ENCODE measurements around the gene AIDA.

DNA sequence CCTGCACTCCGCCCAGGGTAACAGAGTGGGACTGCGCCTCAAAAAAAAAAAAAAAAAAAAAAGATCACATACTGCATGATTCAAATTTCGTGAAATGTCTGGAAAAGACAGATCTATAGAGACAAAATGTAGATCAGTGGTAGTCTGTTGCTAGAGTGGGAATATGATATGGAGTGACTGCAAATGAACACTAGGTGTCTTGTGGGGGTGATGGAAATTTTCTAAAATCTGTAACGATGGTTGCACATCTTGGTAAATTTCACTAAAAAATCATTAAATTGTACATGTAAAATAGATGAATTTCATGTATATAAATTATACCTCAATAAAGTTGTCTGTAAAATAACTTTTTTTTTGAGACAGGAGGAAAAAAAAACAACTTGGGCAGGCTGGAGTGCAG is 5.5 kb downstream of the AIDA start:
- TF ChIP-seq, protein P1, sequence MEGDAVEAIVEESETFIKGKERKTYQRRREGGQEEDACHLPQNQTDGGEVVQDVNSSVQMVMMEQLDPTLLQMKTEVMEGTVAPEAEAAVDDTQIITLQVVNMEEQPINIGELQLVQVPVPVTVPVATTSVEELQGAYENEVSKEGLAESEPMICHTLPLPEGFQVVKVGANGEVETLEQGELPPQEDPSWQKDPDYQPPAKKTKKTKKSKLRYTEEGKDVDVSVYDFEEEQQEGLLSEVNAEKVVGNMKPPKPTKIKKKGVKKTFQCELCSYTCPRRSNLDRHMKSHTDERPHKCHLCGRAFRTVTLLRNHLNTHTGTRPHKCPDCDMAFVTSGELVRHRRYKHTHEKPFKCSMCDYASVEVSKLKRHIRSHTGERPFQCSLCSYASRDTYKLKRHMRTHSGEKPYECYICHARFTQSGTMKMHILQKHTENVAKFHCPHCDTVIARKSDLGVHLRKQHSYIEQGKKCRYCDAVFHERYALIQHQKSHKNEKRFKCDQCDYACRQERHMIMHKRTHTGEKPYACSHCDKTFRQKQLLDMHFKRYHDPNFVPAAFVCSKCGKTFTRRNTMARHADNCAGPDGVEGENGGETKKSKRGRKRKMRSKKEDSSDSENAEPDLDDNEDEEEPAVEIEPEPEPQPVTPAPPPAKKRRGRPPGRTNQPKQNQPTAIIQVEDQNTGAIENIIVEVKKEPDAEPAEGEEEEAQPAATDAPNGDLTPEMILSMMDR (conservative IDR thresholded peaks at IDR 0.05; ENCODE audit: low read depth, low read length): peak; percentile 47; the same call in 1 of the 2 replicates
- TF ChIP-seq EZH2 (IDR thresholded peaks at IDR 0.05; ENCODE audit: low read length, unreplicated experiment) (no peak), EZH2phosphoT487 (IDR thresholded peaks at IDR 0.05; ENCODE audit: borderline replicate concordance, low read length) (no peak)
